Left kidney (tissue), 8 donors: Measurements from ENCODE around the gene LPIN2. TPM values are rescaled to one million over a fixed set of nuclear protein-coding genes. Genes with fewer than 3 reads are reported as not detected.
"Not testable (repeated sequence)": the region's sequence is repeated elsewhere in the genome, so short reads cannot be mapped to it uniquely, and the experiment has no call there.

Experiments used
- DNase-seq: peaks from one replicate; pipeline ENCODE4 v3.0.0-alpha.2; 2013
- long read RNA-seq, 8 donors: transcript quantifications; one replicate each; lab custom pipeline, GENCODE V29; 2026
- polyA plus RNA-seq: library from polyadenylated mRNA; unstranded; fragments of 120-200 nt; gene quantifications from one replicate; pipeline ENCODE4 v1.2.1, GENCODE V29; 2013; ENCODE audit not compliant: insufficient read length

LPIN2 gene, protein sequence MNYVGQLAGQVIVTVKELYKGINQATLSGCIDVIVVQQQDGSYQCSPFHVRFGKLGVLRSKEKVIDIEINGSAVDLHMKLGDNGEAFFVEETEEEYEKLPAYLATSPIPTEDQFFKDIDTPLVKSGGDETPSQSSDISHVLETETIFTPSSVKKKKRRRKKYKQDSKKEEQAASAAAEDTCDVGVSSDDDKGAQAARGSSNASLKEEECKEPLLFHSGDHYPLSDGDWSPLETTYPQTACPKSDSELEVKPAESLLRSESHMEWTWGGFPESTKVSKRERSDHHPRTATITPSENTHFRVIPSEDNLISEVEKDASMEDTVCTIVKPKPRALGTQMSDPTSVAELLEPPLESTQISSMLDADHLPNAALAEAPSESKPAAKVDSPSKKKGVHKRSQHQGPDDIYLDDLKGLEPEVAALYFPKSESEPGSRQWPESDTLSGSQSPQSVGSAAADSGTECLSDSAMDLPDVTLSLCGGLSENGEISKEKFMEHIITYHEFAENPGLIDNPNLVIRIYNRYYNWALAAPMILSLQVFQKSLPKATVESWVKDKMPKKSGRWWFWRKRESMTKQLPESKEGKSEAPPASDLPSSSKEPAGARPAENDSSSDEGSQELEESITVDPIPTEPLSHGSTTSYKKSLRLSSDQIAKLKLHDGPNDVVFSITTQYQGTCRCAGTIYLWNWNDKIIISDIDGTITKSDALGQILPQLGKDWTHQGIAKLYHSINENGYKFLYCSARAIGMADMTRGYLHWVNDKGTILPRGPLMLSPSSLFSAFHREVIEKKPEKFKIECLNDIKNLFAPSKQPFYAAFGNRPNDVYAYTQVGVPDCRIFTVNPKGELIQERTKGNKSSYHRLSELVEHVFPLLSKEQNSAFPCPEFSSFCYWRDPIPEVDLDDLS
- polyA plus RNA-seq: 37.9 TPM
- long read RNA-seq, donor 1, transcript LPIN2-203 (5 exons, 936 nt): major isoform, 5 of 5 reads
- long read RNA-seq, donor 1, partial matches to known transcripts: 0 of 5 reads
- long read RNA-seq, donor 1, other reads (novel, unspliced or antisense): 0 of 5 reads
- long read RNA-seq, donor 2, full-length matches to known transcripts: 8 of 8 reads
- long read RNA-seq, donor 2, partial matches to known transcripts: 0 of 8 reads
- long read RNA-seq, donor 2, other reads (novel, unspliced or antisense): 0 of 8 reads
- long read RNA-seq, donor 3, transcript LPIN2-203 (5 exons, 936 nt): major isoform, 6 of 6 reads
- long read RNA-seq, donor 3, partial matches to known transcripts: 0 of 6 reads
- long read RNA-seq, donor 3, other reads (novel, unspliced or antisense): 0 of 6 reads
- long read RNA-seq, donor 4, partial matches to known transcripts: 0 of 2 reads
- long read RNA-seq, donor 4, other reads (novel, unspliced or antisense): 0 of 2 reads
- long read RNA-seq, donor 5, partial matches to known transcripts: 0 of 4 reads
- long read RNA-seq, donor 5, other reads (novel, unspliced or antisense): 0 of 4 reads
- long read RNA-seq, donor 6, partial matches to known transcripts: 0 of 3 reads
- long read RNA-seq, donor 6, other reads (novel, unspliced or antisense): 0 of 3 reads
- long read RNA-seq, donor 7, partial matches to known transcripts: 0 of 2 reads
- long read RNA-seq, donor 7, other reads (novel, unspliced or antisense): 0 of 2 reads
- long read RNA-seq, donor 8, partial matches to known transcripts: 6 of 9 reads
- long read RNA-seq, donor 8, other reads (novel, unspliced or antisense): 0 of 9 reads

DNA sequence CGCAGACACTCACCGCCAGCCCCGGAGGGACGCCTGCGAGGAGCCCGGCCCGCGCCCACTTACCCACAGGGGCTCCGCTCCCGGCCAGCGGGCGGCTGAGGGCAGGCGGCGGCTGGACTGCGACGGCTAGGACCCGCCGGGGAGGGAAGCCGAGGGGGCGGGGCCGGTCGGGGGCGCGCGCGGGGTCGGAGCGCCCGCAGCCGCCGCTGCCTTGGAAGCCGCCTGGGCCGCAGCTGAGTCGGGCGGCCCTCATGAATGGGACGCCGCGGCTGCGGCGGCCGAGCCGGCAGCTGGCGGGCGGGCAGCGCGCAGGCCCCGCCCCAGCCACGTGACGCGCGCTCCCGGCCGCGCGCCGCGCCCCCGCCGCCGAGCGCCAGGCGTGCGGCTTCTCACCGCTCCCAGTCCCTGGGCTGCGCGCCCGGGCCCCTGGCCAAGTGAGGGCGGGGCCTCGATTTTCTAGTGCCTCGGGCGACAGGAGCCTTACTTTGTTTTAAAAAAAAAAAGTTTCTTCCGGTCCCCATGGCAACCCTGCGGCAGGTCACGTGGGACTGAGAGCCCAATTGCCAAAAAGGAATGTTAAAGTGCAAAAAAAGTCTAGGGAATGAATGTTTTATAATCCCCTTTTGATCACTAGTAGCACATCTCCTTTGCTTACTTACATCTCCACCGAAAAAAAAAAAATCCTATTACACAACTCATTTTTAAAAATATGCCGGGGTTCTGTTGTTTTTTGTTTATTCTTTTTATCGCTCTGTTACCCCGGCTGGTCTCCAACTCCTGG lies at the start of gene LPIN2:
TSS of gene LPIN2 (minus strand) at position 121 of the 781 bp plus-strand sequence. CDS start 52,304 bp downstream, outside the sequence.
- peak; percentile 97 for DNase-seq

- DNase-seq: peak; percentile 50
Observed at GRCh38 chr18:3061581-3062312, 48.8 kb upstream of the LPIN2 start.

DNA sequence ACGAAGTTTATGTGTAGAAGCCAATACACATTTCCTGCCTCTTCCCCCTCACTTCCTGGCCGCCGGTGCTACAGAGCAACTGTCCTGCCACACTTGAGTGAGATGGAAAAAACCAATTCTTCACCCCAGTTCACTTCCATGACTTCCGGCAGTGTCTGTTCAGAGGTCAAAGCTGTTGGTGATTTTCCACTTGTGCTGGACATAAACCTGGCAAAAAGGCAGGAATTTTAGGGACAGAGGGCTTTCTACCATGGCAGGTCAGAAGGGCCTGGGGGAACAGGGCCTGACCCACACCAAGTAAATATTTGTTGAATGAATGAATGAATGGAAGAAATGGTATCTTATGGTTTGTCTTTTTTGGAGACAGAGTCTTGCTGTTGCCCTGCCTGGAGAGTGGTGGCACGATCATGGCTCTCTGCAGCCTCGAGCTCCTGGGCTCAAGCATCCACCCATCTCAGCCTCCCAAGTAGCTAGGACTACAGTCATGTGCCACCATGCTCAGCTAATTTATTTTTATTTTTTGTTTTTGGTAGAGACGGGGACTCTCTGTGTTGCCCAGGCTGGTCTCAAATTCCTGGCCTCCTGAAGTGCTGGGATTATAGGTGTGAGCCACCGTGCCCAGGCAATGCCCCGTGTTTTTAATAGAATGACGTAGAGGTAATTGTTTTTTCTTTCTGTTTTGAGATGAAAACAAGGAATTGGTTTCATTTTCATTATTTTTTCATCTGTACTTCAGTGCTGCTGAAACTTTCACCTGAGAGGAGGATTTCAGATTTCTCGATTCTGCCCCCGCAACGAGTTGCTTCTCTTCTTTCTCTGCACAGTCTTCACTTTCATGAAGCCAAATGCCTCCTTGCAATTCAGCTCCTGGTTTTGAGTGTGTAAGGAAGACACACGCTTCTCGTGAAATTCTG lies 48.0 kb upstream of the LPIN2 start:
- DNase-seq: no peak

GRCh38 chr18:3059272-3059671 lies 46.3 kb upstream of the LPIN2 start:
- DNase-seq: no peak

GRCh38 chr18:3058328-3059191 lies 45.6 kb upstream of the LPIN2 start:
- DNase-seq: no peak

DNA sequence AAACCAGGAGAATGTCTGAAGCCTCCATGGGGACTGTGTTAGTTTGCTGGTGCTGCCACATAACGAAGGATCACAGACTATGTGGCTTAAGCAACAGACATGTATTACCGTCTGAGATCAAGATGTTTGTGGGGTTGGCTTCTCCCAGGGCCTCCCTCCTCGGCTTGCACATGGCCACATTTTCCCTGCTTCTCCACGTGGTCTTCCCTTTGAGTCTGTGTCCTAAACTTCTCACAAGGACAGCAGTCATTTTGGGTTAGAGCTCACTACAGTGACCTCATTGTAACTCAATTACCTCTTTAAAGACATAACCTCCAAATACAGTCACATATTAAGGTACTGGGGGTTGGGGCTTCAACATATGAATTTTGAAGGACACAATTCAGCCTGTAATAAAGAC lies 44.6 kb upstream of the LPIN2 start:
- DNase-seq: no peak

DNA sequence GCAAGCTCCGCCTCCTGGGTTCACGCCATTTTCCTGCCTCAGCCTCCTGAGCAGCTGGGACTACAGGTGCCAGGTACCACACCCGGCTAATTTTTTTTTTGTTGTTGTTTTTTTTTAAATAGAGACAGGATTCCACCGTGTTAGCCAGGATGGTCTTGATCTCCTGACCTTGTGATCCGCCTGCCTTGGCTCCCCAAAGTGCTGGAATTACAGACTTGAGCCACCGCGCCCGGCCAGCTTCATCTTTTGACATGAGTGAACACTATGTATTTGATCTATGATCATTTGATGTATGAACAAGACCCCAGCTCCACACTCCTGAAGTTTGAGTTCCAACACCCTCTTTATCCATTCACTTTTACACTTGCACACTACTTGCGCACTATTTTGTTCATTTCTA lies 43.4 kb upstream of the LPIN2 start:
- DNase-seq: no peak

GRCh38 chr18:3055816-3056215 lies 42.9 kb upstream of the LPIN2 start:
- DNase-seq: no peak

GRCh38 chr18:3055186-3055728 lies 42.3 kb upstream of the LPIN2 start:
- no peak for DNase-seq

DNA sequence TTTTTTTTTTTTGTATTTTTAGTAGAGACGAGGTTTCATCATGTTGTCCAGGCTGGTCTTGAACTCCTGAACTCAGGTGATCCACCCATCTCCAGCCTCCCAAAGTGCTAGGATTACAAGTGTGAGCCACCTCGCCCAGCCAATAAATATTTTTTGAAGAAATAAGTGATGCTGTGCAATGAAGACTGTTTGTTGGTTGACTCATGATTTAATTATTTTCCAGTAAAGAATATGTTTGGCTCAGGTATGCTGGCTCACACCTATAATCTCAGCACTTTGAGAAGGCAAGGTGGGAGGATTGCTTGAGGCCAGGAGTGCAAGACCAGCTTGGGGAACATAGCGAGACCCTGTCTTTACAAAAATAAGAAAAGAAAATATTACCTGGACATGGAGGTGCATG lies 41.8 kb upstream of the LPIN2 start:
- no peak for DNase-seq

- DNase-seq: no peak
Observed at GRCh38 chr18:3054214-3054613, 41.3 kb upstream of the LPIN2 start.

- DNase-seq: no peak
Observed at GRCh38 chr18:3053081-3053480, 40.1 kb upstream of the LPIN2 start.

GRCh38 chr18:3052411-3052758 lies 39.4 kb upstream of the LPIN2 start:
- DNase-seq: no peak

- no peak for DNase-seq
Observed at GRCh38 chr18:3051718-3052410, 38.9 kb upstream of the LPIN2 start.

DNA sequence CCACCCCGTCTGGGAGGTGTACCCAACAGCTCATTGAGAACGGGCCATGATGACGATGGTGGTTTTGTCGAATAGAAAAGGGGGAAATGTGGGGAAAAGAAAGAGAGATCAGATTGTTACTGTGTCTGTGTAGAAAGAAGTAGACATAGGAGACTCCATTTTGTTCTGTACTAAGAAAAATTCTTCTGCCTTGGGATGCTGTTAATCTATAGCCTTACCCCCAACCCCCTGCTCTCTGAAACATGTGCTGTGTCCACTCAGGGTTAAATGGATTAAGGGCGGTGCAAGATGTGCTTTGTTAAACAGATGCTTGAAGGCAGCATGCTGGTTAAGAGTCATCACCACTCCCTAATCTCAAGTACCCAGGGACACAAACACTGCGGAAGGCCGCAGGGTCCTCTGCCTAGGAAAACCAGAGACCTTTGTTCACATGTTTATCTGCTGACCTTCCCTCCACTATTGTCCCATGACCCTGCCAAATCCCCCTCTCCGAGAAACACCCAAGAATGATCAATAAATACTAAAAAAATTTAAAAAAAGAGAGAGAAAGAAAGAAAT lies 37.0 kb upstream of the LPIN2 start:
- DNase-seq: not testable (repeated sequence)

- no peak for DNase-seq
Observed at GRCh38 chr18:3048820-3049349, 35.9 kb upstream of the LPIN2 start.
